Right ventricle myocardium superior (tissue), 1 donor: ENCODE results near the gene RBM33. TPM values are rescaled to one million over a fixed set of nuclear protein-coding genes. Genes with fewer than 3 reads are reported as not detected.

Source experiments
- ATAC-seq: fragments of 200-7000 bp; cut with Tn5 transposase; one replicate; pipeline ENCODE4 v1.9.1; 2020; ENCODE audit warnings: mild to moderate bottlenecking; ENCODE audit not compliant: poor library complexity
- DNase-seq: peaks from one replicate; pipeline ENCODE4 v3.0.0-alpha.2; 2020
- intact Hi-C: fragments of 100-400 bp; cut with DNase I; formaldehyde crosslinking; loops from one replicate; pipeline ENCODE4 v1.11.2; 2022
- total RNA-seq: library from RNA; stranded (reverse); fragmentation: NEBNext Ultra II Directional; extraction: Animal tissue kit (Norgen Biotek cat#: 25700); gene quantifications from one replicate; pipeline ENCODE4 v1.2.1, GENCODE V29; 2021
- donor health status: DM: no; HTN: yes; CAD: no; lungs with severe emphysema.

RBM33 gene
- total RNA-seq, 1 donor from 2014 or later = 32.8 TPM

GRCh38 chr7:155750255-155751125, 106.0 kb downstream of the RBM33 start:
- DNase-seq (no peak), ATAC-seq (no peak)
- intact Hi-C loops = no loop called here

GRCh38 chr7:155751409-155751808, 106.9 kb downstream of the RBM33 start:
- DNase-seq (no peak), ATAC-seq (no peak)
- intact Hi-C loops = no loop called here

- no peak for ATAC-seq
- intact Hi-C loops = no loop called here
These were observed 108.4 kb downstream of the RBM33 start for GRCh38 chr7:155752756-155753445.

GRCh38 chr7:155753446-155753965, 109.0 kb downstream of the RBM33 start:
- intact Hi-C loops = no loop called here
- ATAC-seq (no peak), DNase-seq (no peak)

More at GRCh38 chr7:155752756-155753445, 108.4 kb downstream of the RBM33 start:
- no peak for DNase-seq

- intact Hi-C loops = no loop called here
- DNase-seq = no peak
- no peak for ATAC-seq
These were observed 109.7 kb downstream of the RBM33 start for GRCh38 chr7:155754165-155754564.

GRCh38 chr7:155755026-155755425, 110.6 kb downstream of the RBM33 start:
- DNase-seq (no peak), ATAC-seq (peak; percentile 56)
- intact Hi-C loops = no loop called here

- intact Hi-C loops = no loop called here
- DNase-seq = no peak
- ATAC-seq = no peak
These were observed 111.9 kb downstream of the RBM33 start for GRCh38 chr7:155756322-155756721.

GRCh38 chr7:155758348-155758747, 113.9 kb downstream of the RBM33 start:
- DNase-seq (no peak), ATAC-seq (no peak)
- intact Hi-C loops = no loop called here

- intact Hi-C loops = no loop called here
- peak; percentile 58 for ATAC-seq
These were observed 115.4 kb downstream of the RBM33 start for GRCh38 chr7:155759740-155760430.

GRCh38 chr7:155761162-155761561, 116.7 kb downstream of the RBM33 start:
- intact Hi-C loops = no loop called here
- DNase-seq = no peak
- ATAC-seq = no peak

More at GRCh38 chr7:155759740-155760430, 115.4 kb downstream of the RBM33 start:
- no peak for DNase-seq

GRCh38 chr7:155762036-155762435, 117.6 kb downstream of the RBM33 start:
- DNase-seq (no peak), ATAC-seq (no peak)
- intact Hi-C loops = no loop called here

GRCh38 chr7:155762655-155763054, 118.2 kb downstream of the RBM33 start:
- peak; percentile 66 for ATAC-seq
- DNase-seq = no peak
- intact Hi-C loops = no loop called here

GRCh38 chr7:155763122-155763521, 118.7 kb downstream of the RBM33 start:
- intact Hi-C loops = no loop called here
- DNase-seq (no peak), ATAC-seq (no peak)

- peak; percentile 61 for DNase-seq
- intact Hi-C loops = no loop called here
- ATAC-seq = peak; percentile 27
These were observed 119.4 kb downstream of the RBM33 start for GRCh38 chr7:155763691-155764437.

GRCh38 chr7:155764438-155764793, 120.0 kb downstream of the RBM33 start:
- ATAC-seq = peak; percentile 13
- no peak for DNase-seq
- intact Hi-C loops = no loop called here

- intact Hi-C loops = no loop called here
- no peak for ATAC-seq
- DNase-seq = no peak
These were observed 121.0 kb downstream of the RBM33 start for GRCh38 chr7:155765458-155765857.

GRCh38 chr7:155766386-155766785, 121.9 kb downstream of the RBM33 start:
- DNase-seq (no peak), ATAC-seq (no peak)
- intact Hi-C loops = no loop called here
